GM12878 (cell line): ENCODE results near the gene PPP2R3C. TPM values are rescaled to one million over a fixed set of nuclear protein-coding genes. Genes with fewer than 3 reads are reported as not detected.

ENCODE experiments used
- BHLHE40 ChIP-seq, 2 experiments: fragments of 450-650 bp in 1 of 2; IDR thresholded peaks; 2 replicates each; pipeline ENCODE4 v1.6.1; 2011 to 2017; ENCODE audit warnings: low read depth in 2 of 2, borderline replicate concordance in 1 of 2, improper control_type of control experiment in 1 of 2, low read length in 1 of 2, mild to moderate bottlenecking in 1 of 2
- HDGF ChIP-seq: fragments of 450-650 bp; IDR thresholded peaks from 2 replicates; pipeline ENCODE4 v1.6.1; 2016; ENCODE audit warnings: antibody characterized with exemption
- NKRF ChIP-seq: fragments of 450-650 bp; conservative IDR thresholded peaks from 2 replicates; pipeline ENCODE4 v1.6.1; 2017; ENCODE audit warnings: mild to moderate bottlenecking, moderate library complexity
- NR2C1 ChIP-seq: fragments of 450-650 bp; IDR thresholded peaks from 2 replicates; pipeline ENCODE4 v1.6.1; 2017; ENCODE audit warnings: antibody characterized with exemption, mild to moderate bottlenecking, moderate library complexity
- NR2C2 ChIP-seq: IDR thresholded peaks from 2 replicates; pipeline ENCODE4 v1.6.1; 2011; ENCODE audit warnings: borderline replicate concordance, low read depth; ENCODE audit not compliant: control insufficient read depth, insufficient read length
- PAX8 ChIP-seq: fragments of 450-650 bp; IDR thresholded peaks from 2 replicates; pipeline ENCODE4 v1.6.1; 2017; ENCODE audit warnings: mild to moderate bottlenecking, moderate library complexity
- SREBF1 ChIP-seq: IDR thresholded peaks from 2 replicates; pipeline ENCODE4 v1.6.1; 2012; ENCODE audit warnings: mild to moderate bottlenecking, low read length
- TARDBP ChIP-seq: IDR thresholded peaks from 2 replicates; pipeline ENCODE4 v1.6.1; 2016; ENCODE audit warnings: borderline replicate concordance
- ZSCAN29 ChIP-seq: fragments of 450-650 bp; IDR thresholded peaks from 2 replicates; pipeline ENCODE4 v1.6.1; 2017; ENCODE audit warnings: mild to moderate bottlenecking, moderate library complexity
- ZZZ3 ChIP-seq: IDR thresholded peaks from 2 replicates; pipeline ENCODE4 v1.6.1; 2011; ENCODE audit warnings: low read depth; ENCODE audit not compliant: control insufficient read depth, insufficient read length
- polyA plus RNA-seq, 11 experiments: library from polyadenylated mRNA; depleted of rRNA in 4 of 11; unstranded in 6 of 11; stranded (reverse) in 5 of 11; fragments of >200 nt; fragmentation: Nextera tagmentation in 4 of 11; fragmentation: Illumina TruSeq in 1 of 11; extraction: Ambion mirVana in 4 of 11; extraction: Trizol in 1 of 11; gene quantifications; 1 replicate in 1 of 11; 2 replicates in 10 of 11; pipeline versions ENCODE4 v1.2.1 to v1.2.3, GENCODE V29; 2011 to 2016; ENCODE audit warnings: inconsistent platforms in 2 of 11, missing spikeins in 2 of 11, low read depth in 1 of 11
- total RNA-seq, 4 experiments: library from RNA; depleted of rRNA in 3 of 4; stranded (reverse); fragments of >200 nt in 3 of 4; fragmentation: Illumina TruSeq in 1 of 4; extraction: Trizol in 1 of 4; gene quantifications; 2 replicates each; pipeline versions ENCODE4 v1.2.1 to v1.2.3, GENCODE V29; 2013 to 2021
- TF ChIP-seq, protein P1 (sequence below): fragments of 450-650 bp; IDR thresholded peaks from 2 replicates; pipeline ENCODE4 v1.6.1; 2014; ENCODE audit warnings: mild to moderate bottlenecking

Gene PPP2R3C
- total and polyA plus RNA-seq, 10 of the 15 experiments (the other 5 are each of a cell fraction or from before 2014, with no cell fraction given) = 27.6 to 80.5 (median 42.9) TPM

DNA sequence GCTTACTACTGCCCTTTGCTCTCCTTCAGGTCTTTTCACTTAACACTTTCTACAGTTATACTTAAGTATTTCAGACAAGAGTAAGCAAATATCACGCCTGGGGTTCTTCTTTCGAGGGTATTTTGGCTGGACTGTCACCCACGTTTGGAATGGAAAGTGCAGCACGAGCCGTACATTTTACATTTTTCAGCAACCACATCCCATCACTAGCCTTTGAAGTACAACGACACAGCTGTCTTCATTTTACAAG lies 76.1 kb downstream of the PPP2R3C start (continued):
- TF ChIP-seq BHLHE40 (IDR thresholded peaks at IDR 0.05; ENCODE audit: borderline replicate concordance in 1 of 2, low read depth in 2 of 2, low read length in 1 of 2) (peak in 1 of 2 experiments; percentile 70; a peak in 1 of 4 replicates), ZZZ3 (no peak), NR2C1 (no peak), SREBF1 (no peak), NR2C2 (no peak), NKRF (peak; percentile 15; the same call in 1 of the 2 replicates), ZSCAN29 (no peak), HDGF (no peak), TARDBP (no peak), PAX8 (no peak)
- TF ChIP-seq, protein P1, sequence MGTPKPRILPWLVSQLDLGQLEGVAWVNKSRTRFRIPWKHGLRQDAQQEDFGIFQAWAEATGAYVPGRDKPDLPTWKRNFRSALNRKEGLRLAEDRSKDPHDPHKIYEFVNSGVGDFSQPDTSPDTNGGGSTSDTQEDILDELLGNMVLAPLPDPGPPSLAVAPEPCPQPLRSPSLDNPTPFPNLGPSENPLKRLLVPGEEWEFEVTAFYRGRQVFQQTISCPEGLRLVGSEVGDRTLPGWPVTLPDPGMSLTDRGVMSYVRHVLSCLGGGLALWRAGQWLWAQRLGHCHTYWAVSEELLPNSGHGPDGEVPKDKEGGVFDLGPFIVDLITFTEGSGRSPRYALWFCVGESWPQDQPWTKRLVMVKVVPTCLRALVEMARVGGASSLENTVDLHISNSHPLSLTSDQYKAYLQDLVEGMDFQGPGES = no peak
